Measurements from ENCODE around the gene LRCOL1. TPM values are rescaled to one million over a fixed set of nuclear protein-coding genes. Genes with fewer than 3 reads are reported as not detected.

The LRCOL1 gene
- total and polyA plus RNA-seq, 7 donors, result 0.13 to 0.32 TPM; not detected in 5

DNA sequence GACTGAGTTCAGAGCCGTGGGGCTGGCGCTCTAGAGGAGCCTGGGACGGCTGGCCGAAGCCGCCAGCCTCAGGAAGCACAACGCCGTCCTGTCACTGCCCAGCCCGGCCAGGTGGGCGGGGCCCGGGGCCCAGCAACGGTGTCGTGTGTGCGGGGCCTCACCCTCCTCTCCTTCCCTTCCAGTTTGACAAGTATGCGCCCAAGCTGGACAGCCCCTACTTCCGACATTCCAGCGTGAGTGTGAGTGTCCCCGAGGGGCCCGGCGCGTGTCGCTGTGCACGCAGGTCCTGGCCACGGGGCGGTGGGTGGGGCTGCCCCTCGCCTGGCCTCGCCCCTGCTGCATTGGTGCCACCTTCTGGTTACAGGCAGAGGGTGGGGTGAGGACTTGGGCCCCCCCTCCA is 38.3 kb downstream of the LRCOL1 start:
- intact Hi-C loops (cut with DNase I), result no loop called here
- Histone ChIP-seq H3K4me3 (no peak overlapping the region), H3K9me3 (no peaks in the 10 kb centered on the region), H3K27ac (no peak overlapping the region), H3K36me3 (ENCODE audit: insufficient read depth in 1 of 2, low read depth in 1 of 2) (peaks cover 8 to 46% of the 10 kb centered on the region in 2 donors), H3K27me3 (ENCODE audit: insufficient read depth in 3 of 3, low read length in 2 of 3) (no peaks in the 10 kb centered on the region), H3K4me1 (no peaks in the 10 kb centered on the region)
- no peak for DNase-seq
- ATAC-seq, result no peak
- 80 to 83% (median 81%) methylated on average over 19 to 26 of the region's 26 CpGs for WGBS, 3 donors
- TF ChIP-seq, protein P1, sequence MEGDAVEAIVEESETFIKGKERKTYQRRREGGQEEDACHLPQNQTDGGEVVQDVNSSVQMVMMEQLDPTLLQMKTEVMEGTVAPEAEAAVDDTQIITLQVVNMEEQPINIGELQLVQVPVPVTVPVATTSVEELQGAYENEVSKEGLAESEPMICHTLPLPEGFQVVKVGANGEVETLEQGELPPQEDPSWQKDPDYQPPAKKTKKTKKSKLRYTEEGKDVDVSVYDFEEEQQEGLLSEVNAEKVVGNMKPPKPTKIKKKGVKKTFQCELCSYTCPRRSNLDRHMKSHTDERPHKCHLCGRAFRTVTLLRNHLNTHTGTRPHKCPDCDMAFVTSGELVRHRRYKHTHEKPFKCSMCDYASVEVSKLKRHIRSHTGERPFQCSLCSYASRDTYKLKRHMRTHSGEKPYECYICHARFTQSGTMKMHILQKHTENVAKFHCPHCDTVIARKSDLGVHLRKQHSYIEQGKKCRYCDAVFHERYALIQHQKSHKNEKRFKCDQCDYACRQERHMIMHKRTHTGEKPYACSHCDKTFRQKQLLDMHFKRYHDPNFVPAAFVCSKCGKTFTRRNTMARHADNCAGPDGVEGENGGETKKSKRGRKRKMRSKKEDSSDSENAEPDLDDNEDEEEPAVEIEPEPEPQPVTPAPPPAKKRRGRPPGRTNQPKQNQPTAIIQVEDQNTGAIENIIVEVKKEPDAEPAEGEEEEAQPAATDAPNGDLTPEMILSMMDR (IDR thresholded peaks at IDR 0.05), result no peak

GRCh38 chr12:132571598-132571997 is 38.8 kb downstream of the LRCOL1 start:
- peaks cover 8 to 41% of the 10 kb centered on the region in 2 donors for H3K36me3 ChIP-seq (ENCODE audit: insufficient read depth in 1 of 2, low read depth in 1 of 2)
- H3K27ac ChIP-seq, result no peak overlapping the region
- TF ChIP-seq, protein P1 (IDR thresholded peaks at IDR 0.05), result no peak
- intact Hi-C loops (cut with DNase I), result no loop called here
- DNase-seq (no peak), ATAC-seq (no peak)
- no peak overlapping the region for H3K4me3 ChIP-seq
- no peaks in the 10 kb centered on the region for H3K4me1 ChIP-seq
- WGBS, 3 donors, result 89 to 93% (median 89%) methylated on average over 17 to 20 of the region's 20 CpGs
- no peaks in the 10 kb centered on the region for H3K9me3 ChIP-seq
- H3K27me3 ChIP-seq (ENCODE audit: insufficient read depth in 3 of 3, low read length in 2 of 3), result no peaks in the 10 kb centered on the region

DNA sequence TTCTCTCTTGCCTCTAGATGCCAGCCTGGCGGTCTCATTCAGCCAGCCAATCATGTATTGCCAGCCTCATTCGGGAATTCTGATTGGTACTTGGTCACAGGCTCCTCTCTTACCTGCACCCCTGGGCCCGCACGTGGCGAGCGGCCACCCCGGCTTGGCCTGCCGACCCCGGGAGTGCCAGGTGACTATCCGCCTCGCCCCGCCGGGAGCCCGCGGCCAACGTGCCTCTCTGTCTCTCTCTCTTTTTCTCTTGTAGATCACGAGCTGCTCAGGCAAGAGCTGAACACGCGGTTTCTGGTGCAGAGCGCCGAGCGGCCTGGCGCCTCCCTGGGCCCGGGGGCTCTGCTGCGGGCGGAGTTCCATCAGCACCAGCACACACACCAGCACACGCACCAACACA is 39.3 kb downstream of the LRCOL1 start:
- no peaks in the 10 kb centered on the region for H3K4me1 ChIP-seq
- WGBS, 3 donors, result 95 to 96% (median 95%) methylated on average over 26 to 27 of the region's 27 CpGs
- no peak overlapping the region for H3K4me3 ChIP-seq
- no peak for DNase-seq
- no peak overlapping the region for H3K27ac ChIP-seq
- no peaks in the 10 kb centered on the region for H3K9me3 ChIP-seq
- TF ChIP-seq, protein P1 (IDR thresholded peaks at IDR 0.05), result no peak
- ATAC-seq, result no peak
- intact Hi-C loops (cut with DNase I), result no loop called here
- peaks cover 8 to 37% of the 10 kb centered on the region in 2 donors for H3K36me3 ChIP-seq (ENCODE audit: insufficient read depth in 1 of 2, low read depth in 1 of 2)
- no peaks in the 10 kb centered on the region for H3K27me3 ChIP-seq (ENCODE audit: insufficient read depth in 3 of 3, low read length in 2 of 3)

- Histone ChIP-seq H3K27me3 (ENCODE audit: insufficient read depth in 3 of 3, low read length in 2 of 3) (no peaks in the 10 kb centered on the region), H3K9me3 (no peaks in the 10 kb centered on the region), H3K27ac (no peak overlapping the region), H3K4me3 (no peak overlapping the region), H3K4me1 (no peaks in the 10 kb centered on the region), H3K36me3 (ENCODE audit: insufficient read depth in 1 of 2, low read depth in 1 of 2) (peaks cover 8 to 33% of the 10 kb centered on the region in 2 donors)
- intact Hi-C loops (cut with DNase I), result no loop called here
- TF ChIP-seq, protein P1 (IDR thresholded peaks at IDR 0.05), result no peak
- no peak for ATAC-seq
- 96 to 98% (median 96%) methylated on average over 14 to 26 of the region's 26 CpGs for WGBS, 3 donors
- no peak for DNase-seq
These were observed 39.7 kb downstream of the LRCOL1 start for GRCh38 chr12:132570635-132571034.

- intact Hi-C loops (cut with DNase I), result no loop called here
- WGBS, 3 donors, result 95 to 96% (median 96%) methylated on average over 48 to 55 of the region's 55 CpGs
These were observed 40.4 kb downstream of the LRCOL1 start for GRCh38 chr12:132569856-132570480.

More at GRCh38 chr12:132569856-132570480, 40.4 kb downstream of the LRCOL1 start:
- TF ChIP-seq, protein P1 (IDR thresholded peaks at IDR 0.05), result no peak
- H3K4me1 ChIP-seq, result no peaks in the 10 kb centered on the region
- H3K27ac ChIP-seq, result no peak overlapping the region
- H3K36me3 ChIP-seq (ENCODE audit: insufficient read depth in 1 of 2, low read depth in 1 of 2), result peaks cover 8 to 26% of the 10 kb centered on the region in 2 donors
- H3K4me3 ChIP-seq, result no peak overlapping the region
- ATAC-seq (no peak), DNase-seq (no peak)
- no peaks in the 10 kb centered on the region for H3K27me3 ChIP-seq (ENCODE audit: insufficient read depth in 3 of 3, low read length in 2 of 3)
- no peaks in the 10 kb centered on the region for H3K9me3 ChIP-seq
